HG02973 (cell line): Measurements from ENCODE around the gene RASIP1.

Source experiments
- ATAC-seq: cut with Tn5 transposase; IDR thresholded peaks from one replicate; pipeline ENCODE4 v1.9.1; 2021; ENCODE audit warnings: moderate library complexity; ENCODE audit not compliant: unreplicated experiment

RASIP1 gene

DNA sequence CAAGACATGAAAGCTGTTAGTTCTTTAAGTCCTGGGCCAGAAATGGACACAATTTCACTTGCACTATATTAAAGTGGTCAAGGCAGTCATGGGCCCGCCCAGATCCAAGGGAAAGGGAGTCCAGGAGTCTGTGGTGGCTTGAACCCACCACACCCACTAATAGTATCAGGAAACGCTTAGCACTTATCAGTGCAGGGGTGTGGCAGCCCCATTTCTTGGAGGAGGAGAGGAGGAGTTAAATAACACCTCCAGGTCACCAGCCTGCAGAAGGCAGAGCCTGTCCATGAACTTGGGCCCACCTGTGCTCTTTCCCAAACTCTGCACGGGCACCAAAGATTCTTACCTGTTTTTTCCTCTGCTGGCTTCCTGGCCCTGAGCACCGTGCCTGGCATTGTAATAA is 62.2 kb downstream of the RASIP1 start:
- ATAC-seq, result no peak

DNA sequence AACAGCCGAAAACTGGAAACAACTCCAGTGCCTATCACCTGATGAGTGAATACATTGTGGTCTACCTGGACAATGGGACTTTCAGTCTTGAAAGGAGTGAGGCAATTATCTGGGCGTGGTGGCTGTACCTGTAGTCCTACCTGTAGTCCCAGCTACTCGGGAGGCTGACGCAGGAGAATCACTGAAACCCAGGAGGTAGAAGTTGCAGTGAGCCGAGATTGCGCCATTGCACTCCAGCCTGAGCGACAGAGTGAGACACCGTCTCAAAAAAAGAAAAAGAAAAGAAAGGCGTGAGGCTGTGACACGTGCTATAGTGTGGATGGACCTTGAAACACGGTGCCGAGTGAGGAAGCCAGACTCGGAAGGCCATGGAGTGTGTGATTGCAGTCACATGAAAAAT is 63.5 kb downstream of the RASIP1 start:
- ATAC-seq, result no peak

DNA sequence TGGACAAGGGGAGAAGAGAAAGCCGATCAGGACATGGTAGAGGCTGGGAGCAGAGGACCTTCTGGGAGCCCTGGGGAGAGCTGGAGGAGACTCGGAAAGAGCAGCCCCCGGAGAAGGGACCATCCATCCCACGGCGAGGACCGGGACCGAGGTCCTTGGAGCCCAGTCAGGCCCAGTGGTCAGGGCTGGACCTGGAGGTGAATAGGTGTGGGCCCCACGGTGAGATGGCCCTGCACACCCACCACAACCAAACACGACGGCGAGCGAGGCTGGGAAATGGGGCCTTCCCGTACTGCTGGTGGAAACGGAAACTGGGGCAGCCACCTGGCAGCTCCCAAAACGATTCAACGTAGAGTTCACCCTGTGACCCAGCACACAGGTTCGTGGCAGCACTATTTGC is 63.9 kb downstream of the RASIP1 start:
- ATAC-seq, result no peak

DNA sequence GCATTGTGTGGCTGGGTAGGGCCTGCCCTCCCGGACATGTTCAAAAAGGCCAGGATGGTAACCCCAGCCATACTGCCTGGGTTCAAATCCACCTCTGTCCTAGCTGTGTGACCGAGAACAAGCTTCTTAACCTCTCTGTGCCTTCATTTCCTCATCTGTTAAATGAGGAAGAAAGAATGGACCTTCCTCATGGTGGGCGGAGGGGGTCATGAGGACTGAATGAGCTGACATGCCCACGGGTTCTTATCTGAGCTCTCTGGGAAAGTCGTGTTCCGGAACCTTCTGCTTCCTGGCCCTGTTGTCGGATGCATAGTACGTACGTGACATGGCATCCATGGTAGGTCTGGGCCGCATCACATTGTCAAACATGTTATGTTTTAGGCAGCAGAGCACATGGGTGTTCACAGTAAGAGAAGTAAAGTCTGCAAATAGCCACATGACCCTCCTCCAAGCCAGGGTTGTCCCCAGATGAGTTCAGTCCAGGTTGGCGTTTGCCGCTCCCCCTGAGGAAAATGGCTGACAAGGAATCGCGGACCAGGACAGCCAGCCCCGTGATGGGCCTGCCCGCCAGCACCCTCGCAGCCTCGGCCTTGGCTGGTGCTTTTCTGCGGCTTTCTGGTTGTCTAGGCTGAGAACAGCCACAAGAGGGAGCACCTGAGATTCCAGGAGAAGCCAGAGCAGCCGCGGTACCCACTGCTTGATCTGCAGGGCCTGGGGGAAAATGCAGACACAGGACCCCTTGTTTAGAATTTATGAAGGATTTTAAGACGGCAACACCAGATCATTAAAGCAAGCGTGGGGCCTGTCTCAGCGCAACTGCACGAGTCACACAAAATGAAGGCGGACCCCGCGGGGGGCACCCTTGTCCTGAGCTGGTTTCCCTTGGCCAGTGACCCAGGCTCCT is 65.2 kb downstream of the RASIP1 start:
- ATAC-seq, result no peak

DNA sequence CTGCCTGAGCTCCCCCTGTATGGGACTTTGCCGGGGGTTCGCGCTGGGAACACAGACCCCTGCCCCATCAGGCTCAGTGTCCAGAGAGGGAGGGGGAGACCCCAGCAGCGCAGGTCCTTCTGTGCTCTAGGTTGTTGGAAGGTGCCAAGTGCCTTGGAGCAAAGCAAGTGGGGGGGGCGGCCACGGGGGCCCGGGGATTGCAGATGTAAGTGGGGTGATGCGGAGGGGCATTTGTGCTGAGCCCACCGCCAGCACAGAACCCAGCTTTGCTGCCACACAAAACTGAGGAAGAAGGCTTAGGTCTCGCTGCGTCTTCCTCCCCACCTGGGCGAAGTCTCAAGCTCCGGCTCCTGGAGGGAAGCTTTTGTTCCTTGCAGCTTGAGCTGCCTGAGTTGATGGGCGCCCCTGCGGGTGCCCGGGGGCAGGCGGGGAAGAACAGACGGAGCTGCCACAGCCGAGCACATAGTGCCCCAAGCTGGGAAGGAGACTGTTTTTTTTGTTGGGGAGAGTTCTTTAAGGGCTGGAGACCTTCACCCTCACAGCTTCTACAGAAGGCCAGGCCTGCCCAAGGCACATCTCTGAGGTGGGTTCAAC is 66.1 kb downstream of the RASIP1 start:
- no peak for ATAC-seq

DNA sequence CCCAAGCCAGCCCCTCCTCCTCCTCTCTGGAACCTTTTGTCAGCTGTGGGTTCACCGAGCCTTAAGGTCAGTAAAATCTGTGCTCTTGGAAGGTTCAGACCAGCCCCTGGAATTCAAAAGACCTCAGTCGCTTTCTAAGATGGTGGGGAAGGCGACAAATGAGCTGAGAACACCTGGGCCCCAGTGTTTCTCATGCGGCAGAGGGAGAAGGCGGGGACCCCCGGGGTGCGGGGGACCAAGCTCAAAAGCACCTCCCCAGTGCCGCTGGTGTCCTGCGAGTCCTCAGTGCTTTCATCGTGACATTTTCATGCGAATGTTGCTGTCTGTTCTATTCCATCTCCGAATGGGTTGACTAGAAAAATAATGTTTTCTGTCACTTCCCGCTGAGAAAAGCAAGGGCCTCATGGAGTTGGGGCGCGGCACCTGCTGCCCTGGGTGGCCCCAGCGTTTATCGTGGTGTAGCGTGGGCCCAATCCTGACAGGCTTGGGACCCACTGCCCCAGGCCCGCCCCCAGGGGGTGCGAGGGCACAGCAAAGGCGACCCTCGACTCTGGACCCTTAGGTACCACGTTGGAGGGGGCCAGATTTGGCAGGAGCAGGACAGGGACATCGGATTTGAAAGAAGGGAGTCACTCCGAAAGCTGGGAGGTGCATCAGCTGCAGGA is 66.8 kb downstream of the RASIP1 start:
- no peak for ATAC-seq

DNA sequence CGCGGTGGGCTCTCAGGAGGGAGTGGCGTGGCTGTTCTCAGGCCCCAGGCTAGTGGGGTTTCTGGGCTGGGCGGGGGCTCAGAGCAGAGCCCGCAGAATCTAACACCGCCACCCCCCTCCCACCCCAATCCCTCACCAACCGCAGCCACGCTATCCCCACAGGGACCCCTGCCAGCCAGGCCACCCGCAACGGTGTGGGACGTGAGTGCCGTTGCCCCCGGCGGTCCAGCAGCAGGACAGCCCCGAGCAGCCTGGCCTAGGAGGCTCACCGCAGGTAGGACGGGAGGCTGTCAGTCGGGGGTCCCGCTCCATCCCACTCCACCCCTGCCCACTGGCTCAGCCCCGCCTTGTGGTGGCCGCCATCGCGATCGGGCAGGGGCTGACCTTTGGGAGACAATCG is 67.4 kb downstream of the RASIP1 start, which contains the start of gene NTN5:
TSS of gene NTN5 (minus strand) at position 24 of the 400 bp plus-strand sequence. CDS start 2,031 bp downstream, outside the sequence.
- no peak for ATAC-seq

DNA sequence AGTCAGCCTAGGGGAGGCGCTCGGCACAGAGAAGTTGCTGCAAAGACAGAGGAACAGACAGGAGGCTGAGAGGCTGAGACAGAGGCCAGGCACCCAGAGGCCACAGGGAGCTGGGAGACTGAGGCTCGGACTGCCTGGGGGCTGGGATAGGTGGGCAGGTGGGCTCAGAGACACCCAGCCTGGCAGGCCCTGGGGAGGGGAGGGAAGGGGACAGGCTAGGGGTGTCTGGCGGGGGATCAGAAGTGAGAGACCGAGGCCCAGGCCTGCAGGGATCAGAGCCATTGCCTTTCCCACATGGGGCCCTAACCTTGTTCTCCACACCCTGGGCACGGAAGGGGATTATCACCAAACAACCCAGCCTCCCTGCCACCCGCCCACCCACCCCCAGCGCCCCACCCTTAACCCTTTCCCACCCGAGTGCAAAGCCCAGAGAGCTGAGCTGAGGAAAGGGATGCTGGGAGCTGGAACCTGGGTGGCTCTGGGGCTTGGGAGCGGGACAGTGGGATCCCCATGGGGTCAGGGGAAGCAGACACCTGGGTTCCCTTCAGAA is 68.9 kb downstream of the RASIP1 start:
- no peak for ATAC-seq

DNA sequence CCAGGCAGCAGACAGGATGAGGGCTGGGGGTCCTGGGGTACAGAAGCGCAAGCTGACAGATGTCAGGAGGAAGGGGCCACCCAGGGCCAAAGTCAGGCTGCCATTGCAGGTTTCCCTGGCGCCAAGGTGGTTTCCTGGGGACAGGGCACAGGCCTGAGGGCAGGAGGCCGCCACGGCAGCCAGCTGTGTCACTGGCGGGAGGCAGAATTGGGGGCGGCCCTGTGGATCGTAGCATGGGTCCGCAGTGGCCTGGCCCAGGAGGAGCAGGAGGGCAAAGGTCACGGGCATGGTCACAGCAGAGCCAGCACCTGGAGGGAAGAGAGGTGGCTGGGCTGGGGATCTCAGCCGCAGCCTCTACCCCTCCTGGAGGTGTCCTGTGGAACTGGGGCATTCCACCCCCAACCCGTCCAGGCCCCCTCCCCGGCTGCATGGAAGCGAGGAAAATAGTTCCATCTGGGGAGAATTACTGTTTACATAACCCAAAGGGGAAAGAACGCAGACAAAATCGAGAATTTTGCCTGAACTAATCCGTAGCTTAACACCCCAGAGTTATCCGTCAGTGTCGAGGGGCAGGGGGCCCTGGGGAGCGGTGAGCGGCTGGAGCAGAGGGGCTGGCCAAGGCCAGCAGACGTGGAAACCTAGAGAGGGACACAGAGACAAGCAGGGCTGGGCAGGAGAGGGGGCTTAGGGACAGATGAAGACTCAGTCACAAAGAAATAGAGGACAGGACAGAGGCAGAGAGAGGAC is 69.5 kb downstream of the RASIP1 start:
- no peak for ATAC-seq
